Measurements from ENCODE around the gene LYSET.

GRCh38 chr14:93171376-93171775 is 13.7 kb upstream of the LYSET start:
- TF ChIP-seq CTCF (IDR thresholded peaks at IDR 0.05) = no peak
- no peak for TF ChIP-seq POLR2A (IDR thresholded peaks at IDR 0.05)

Measured in thyroid gland (tissue), 4 donors.